NCI-H2196 (cell line): ENCODE data around the gene PRSS33.

Experiments
- DNase-seq: peaks from one replicate; lab custom pipeline; 2025; ENCODE audit not compliant: unreplicated experiment; lab: John Stamatoyannopoulos, UW

PRSS33 gene

GRCh38 chr16:2787406-2787805 lies at the start of gene PRSS33:
PRSS33 (minus strand) TSS chr16:2787560; CDS start chr16:2786547, 1,013 bp downstream.
- no peak for DNase-seq

GRCh38 chr16:2836646-2837508 lies 49.5 kb upstream of the PRSS33 start:
- DNase-seq, result no peak

GRCh38 chr16:2835638-2836493 lies 48.5 kb upstream of the PRSS33 start:
- peak; percentile 42 for DNase-seq

GRCh38 chr16:2834968-2835367 lies 47.6 kb upstream of the PRSS33 start:
- no peak for DNase-seq

GRCh38 chr16:2833776-2834175 lies 46.4 kb upstream of the PRSS33 start:
- no peak for DNase-seq

- no peak for DNase-seq
Measured at GRCh38 chr16:2831203-2831602, 43.8 kb upstream of the PRSS33 start.

- DNase-seq, result no peak
Measured at GRCh38 chr16:2830355-2830695, 43.0 kb upstream of the PRSS33 start.

- DNase-seq, result peak; percentile 72
Measured at GRCh38 chr16:2829501-2830354, 42.4 kb upstream of the PRSS33 start, which contains the start of gene ZG16B. ZG16B (plus strand) TSS chr16:2830303; CDS start chr16:2830442, 139 bp downstream.

GRCh38 chr16:2828876-2829430 lies 41.6 kb upstream of the PRSS33 start:
- DNase-seq, result no peak

- DNase-seq, result no peak
Measured at GRCh38 chr16:2828521-2828840, 41.1 kb upstream of the PRSS33 start.

GRCh38 chr16:2827831-2828520 lies 40.6 kb upstream of the PRSS33 start:
- no peak for DNase-seq

- no peak for DNase-seq
Measured at GRCh38 chr16:2827374-2827791, 40.0 kb upstream of the PRSS33 start.

GRCh38 chr16:2826591-2827373 lies 39.4 kb upstream of the PRSS33 start:
- no peak for DNase-seq

GRCh38 chr16:2825906-2826305 lies 38.5 kb upstream of the PRSS33 start:
- no peak for DNase-seq

GRCh38 chr16:2825049-2825742 lies 37.8 kb upstream of the PRSS33 start:
- no peak for DNase-seq

- DNase-seq, result no peak
Measured at GRCh38 chr16:2824626-2825025, 37.3 kb upstream of the PRSS33 start.

- DNase-seq, result no peak
Measured at GRCh38 chr16:2822496-2822895, 35.1 kb upstream of the PRSS33 start.

GRCh38 chr16:2822158-2822495 lies 34.8 kb upstream of the PRSS33 start:
- no peak for DNase-seq
